Medulla oblongata (tissue), 1 donor: ENCODE data around the gene GRAMD1B.
"Not testable (repeated sequence)": the region's sequence is repeated elsewhere in the genome, so short reads cannot be mapped to it uniquely, and the experiment has no call there.

Experiments used
- DNase-seq: peaks from one replicate; pipeline ENCODE4 v3.0.0-alpha.2; 2015; ENCODE audit errors: extremely low spot score

Gene GRAMD1B

DNA sequence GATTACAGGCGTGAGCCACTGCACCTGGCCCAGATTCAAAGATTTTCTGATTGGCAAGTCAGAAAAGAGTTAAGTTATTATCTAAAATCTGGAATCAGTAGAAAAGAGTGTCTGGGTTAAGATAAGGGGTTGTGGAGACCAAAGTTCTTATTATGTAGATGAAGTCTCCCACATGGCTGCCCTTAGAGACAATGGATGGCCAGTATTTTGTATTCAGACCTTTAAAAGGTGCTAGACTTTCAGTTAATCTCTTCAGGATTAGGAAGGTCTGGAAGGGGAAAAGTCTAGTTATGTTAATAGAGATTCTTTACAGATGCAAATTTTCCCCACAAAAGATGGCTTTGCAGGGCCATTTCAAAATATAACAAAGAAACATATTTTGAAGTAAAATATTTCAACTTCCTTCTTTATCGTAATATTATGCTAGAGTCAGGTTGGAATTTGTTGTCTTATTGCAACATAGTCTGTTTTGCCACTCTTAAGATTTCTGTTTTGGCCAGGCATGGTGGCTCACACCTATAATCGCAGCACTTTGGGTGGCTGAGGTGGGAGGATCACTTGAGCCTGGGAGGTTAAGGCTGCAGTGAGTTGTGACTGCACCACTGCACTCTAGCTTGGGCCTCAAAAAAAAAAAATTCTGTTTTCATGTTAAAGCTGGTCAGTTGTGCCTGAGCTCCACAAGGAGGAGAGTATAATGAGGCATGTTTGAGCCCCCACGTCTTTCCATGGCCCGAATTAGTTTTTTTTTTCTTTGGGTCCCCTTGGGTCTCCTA is 14.0 kb downstream of the GRAMD1B start:
- no peak for DNase-seq

- no peak for DNase-seq
Measured at GRCh38 chr11:123448823-123449222, 18.8 kb downstream of the GRAMD1B start.

DNA sequence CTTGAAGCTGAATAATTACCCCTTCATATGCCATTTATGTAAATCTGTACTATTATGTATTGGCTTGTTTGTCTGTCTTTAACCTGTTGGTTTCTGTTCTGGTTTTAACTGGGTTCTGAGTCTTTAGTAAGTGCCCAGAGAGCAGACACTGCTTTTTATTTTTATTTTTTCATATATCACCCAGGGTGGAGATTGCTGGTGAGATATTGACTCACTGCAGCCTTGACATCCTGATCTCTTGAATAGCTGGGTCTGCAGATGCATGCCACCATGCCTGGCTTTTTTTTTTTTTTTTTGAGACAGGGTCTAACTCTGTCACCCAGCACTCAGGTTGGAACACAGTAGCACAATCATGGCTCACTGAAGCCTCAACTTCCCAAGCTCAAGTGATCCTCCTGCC is 19.4 kb downstream of the GRAMD1B start:
- no peak for DNase-seq

DNA sequence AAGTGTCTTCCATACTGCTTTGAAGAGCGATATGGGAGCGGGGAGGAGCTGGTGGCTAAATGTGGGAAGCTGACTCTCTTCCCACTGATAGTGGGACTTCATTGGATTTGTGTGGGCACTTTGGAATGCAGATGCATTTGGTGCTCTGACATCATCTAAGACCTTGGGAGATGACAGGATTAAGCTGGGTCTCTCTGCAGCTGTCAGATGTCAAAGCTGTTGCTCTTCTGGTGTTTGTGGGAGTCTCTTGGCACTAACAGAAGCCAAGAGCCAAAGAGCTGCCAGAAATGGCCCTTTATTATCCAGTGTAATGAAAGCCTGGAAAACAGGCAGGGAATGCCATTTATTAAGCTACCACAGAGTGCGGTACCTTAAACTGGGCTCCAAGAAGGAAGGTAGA is 20.6 kb downstream of the GRAMD1B start:
- DNase-seq, result no peak

- peak; percentile 37 for DNase-seq
Measured at GRCh38 chr11:123451183-123451781, 21.2 kb downstream of the GRAMD1B start.

DNA sequence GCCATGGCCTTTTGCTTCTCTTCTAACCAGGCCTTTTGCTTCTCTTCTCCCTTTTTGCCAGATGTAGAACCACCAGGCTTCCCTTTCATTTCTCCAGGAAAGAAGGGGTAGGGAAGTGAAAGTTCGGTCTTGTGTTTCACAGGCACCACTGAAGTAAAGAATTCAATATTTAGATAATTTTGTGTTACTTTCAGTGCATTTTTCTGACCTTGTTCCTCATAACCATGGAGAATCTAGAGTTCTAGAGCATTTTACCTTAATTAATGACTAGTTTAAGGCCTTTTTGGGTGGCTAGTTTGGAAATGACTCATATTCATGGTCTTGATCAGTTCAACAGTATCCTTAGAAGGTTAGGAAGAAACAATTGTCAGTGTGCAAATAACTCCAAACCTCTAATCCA is 22.7 kb downstream of the GRAMD1B start:
- peak; percentile 72 for DNase-seq

DNA sequence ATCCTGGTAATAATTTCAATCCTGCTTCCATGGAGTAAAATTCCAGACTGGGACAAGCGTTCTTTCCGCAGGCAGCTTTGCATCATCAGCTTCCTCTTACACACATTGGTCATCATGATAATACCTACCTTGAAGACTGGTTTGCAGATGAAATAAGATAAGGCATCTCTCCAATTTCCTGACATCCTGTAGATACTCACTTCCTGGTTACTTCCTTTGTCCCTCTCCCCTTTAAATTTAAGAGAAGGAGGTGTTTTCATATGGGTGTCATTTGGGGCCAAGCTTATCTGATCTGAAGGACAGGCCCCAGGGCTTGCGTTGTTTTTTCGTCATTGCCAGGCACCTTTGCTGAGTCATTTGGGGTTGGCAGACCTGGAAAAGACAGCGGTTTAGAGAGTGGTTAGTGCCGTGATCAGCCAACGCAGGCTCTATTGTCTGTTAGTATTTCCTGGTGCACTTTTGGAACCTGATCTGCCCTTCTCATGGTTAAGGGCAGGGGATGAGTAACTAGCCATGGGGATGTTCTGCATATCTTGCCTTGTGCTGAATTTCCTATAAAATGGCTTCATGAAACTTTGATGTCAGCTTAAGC is 24.1 kb downstream of the GRAMD1B start:
- no peak for DNase-seq

- DNase-seq, result no peak
Measured at GRCh38 chr11:123454796-123455195, 24.7 kb downstream of the GRAMD1B start.

GRCh38 chr11:123456448-123456847 is 26.4 kb downstream of the GRAMD1B start:
- not testable (repeated sequence) for DNase-seq

- peak; percentile 86 for DNase-seq
Measured at GRCh38 chr11:123457187-123457770, 27.2 kb downstream of the GRAMD1B start.

GRCh38 chr11:123458501-123458900 is 28.4 kb downstream of the GRAMD1B start:
- no peak for DNase-seq

DNA sequence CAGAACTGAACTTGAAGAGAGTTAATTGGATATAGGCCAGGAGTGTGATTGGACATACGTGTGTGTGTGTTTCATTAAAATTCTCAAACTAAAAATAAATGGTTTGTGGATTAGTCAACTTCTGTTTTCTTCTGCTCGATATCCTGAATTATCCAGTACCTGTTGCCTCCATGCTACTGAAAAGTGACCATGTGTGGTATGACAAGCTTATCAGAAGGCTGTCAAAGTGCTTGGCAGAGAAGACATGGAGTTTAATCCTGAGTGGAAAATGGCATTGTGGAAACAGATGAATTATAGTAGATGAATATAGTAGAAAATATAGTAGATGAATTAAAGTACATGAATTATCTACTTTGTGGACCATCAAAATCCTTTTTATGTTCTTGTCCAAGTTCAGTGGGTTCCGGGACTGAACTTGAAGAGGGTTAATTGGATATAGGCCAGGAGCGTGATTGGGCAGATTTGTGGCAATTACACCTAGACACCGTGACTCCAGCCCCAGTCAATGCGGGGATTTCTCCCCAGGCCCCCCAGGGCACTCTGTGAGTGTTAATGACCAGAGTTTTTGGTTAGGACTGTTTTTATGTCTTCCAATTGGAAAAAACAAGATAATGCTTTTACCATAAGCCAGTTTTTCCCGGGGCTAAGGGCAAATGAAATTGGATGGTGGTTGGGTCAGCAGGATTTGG is 30.1 kb downstream of the GRAMD1B start:
- DNase-seq, result no peak

- peak; percentile 83 for DNase-seq
Measured at GRCh38 chr11:123461164-123461563, 31.1 kb downstream of the GRAMD1B start.

- peak; percentile 74 for DNase-seq
Measured at GRCh38 chr11:123465667-123466066, 35.6 kb downstream of the GRAMD1B start.

DNA sequence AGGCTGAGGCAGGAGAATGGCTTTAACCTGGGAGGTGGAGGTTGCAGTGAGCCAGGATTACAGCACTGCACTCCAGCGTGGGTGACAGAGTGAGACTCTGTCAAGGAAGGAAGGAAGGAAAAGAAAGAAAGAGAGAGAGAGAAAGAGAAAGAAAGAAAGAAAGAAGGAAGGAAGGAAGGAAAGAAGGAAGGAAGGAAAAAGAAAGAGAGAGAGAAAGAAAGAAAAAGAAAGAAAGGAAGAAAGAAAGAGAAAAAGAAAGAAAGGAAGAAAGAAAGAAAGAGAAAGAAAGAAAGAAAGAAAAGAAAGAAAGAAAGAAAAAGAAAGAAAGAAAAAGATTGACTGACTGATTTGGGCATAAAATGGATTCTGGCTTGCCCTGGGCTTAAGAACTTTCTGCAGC is 36.1 kb downstream of the GRAMD1B start:
- not testable (repeated sequence) for DNase-seq

GRCh38 chr11:123469089-123469488 is 39.0 kb downstream of the GRAMD1B start:
- peak; percentile 60 for DNase-seq

DNA sequence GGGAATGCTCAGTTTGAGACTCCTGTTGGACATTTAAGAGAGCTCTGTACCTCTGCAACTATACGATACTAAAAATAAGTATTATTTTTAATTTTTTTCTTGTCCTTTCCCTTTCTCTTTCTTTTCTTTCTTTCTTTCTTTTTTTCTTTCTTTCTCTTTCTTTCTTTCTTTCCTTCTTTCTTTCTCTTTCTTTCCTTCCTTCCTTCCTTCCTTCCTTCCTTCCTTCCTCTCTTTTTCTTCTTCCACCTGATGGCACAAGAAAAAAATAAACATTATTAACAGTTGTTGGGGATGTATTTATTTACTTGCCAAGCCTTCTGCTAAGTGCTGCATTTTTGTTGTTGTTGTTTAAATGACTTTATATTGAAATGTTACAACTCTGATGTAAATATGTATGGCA is 39.5 kb downstream of the GRAMD1B start:
- no peak for DNase-seq

DNA sequence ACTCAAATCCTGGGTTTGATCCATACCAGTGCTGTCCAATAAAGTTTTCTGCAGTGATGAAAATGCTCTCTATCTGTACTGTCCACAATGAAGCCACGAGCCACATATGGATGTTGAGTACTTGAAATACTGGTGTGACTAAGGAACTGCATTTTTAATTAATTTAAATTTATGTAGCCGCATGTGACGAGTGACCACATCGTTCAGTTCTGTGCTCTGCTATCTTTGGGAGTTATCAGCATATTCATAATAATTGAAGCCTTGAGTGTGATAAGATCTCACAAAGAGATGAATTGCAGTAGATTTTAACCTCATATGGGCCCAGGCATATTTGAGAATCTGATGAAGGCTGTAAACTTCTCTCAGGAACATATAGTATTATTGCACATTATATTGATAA is 40.8 kb downstream of the GRAMD1B start:
- DNase-seq, result no peak

DNA sequence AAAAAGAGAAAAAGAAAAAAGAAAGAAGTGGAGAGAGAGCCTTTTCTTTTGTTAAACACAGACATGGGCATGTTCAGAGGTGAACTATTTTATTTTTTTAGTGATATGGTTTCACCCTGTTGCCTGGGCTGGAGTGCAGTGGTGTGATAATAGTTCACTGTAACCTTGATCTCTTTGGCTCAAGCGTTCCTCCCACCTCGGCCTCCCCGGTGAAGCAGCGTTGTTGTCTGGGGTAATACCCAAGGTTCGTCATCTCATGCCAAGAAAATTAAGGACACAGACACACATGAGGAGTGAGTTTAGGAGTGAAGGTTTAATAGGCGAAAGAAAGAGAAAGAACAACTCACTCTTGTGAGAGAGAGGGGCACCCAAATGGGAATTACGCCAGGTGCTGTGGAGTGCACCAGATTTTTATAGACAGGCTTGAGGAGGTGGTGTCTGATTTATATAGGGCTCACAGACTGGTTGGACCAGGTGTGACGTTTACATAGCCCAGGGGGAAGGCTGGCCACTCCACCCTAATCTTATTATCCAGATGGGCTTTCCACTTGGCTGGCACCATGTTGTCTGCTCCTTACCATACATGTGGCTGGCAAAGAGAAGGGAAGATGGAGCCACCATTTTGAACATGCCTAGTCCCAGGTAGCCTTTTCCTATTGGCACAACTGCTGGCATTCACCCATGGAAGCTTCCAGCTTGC is 42.3 kb downstream of the GRAMD1B start:
- DNase-seq, result no peak

DNA sequence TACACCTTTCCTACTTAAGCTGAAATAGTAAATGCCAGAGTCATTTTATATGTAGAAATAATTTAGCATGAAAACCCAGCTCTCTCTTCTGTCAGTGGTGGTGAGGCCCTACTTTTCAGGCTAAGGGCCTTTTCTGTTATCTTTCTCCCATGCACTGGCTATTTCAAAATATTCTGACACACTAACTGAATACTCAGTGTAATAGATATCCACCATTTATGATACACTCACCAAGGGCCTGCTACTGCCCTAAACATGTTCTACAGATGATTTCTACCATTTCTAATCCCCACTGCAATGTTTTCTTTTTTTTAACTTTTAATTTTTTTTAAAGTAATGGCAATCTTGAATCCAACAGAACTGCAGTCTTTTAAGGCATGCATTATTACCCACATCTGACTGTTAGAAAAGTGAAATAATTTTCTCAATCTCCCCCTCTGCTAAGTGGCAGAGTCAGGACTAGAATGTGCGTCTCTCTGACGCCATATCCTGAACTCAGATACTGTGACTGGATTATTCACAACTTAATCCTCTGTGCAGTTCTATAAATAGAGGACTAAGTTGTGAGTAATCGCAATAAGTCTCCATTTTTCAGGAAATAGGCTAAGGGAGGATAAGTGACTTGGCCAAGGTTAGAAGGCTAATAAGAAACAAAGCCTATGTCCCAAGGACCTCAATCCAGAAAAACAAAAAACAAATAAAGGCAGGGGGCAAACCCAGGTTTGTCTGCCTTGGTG is 44.0 kb downstream of the GRAMD1B start:
- no peak for DNase-seq

DNA sequence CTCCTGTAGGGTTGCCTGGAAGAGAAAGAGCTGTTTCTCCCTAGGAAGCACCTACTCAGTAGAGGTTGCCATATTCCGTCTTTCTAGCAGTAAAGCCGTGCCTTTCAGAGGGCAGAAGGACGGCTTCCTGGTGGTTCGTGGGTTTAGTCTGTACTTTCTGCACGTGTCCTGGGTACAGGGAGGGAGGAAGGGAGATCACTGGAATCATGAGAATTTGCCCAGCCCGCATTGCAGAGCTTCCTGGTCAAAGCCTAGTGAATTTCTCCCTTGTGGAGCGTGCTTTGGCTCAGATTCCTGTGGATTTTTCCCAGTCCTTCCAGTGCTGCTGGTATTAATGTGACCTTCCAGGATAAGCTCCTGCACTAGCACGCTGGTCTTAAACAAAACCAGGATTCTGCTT is 44.9 kb downstream of the GRAMD1B start:
- DNase-seq, result no peak
